NCI-H1092 treated with DMSO at 0.1 percent for 48 hours (cell line): Measurements from ENCODE around the gene TBX15.
A peak's percentile ranks its signal among the peaks of the same experiment; 100 is the strongest.

Experiments
- DNase-seq: peaks from one replicate; lab custom pipeline; 2025; lab: John Stamatoyannopoulos, UW

TBX15 gene

GRCh38 chr1:119001181-119002027, 13.3 kb upstream of the TBX15 start:
- no peak for DNase-seq

- no peak for DNase-seq
Measured at GRCh38 chr1:119000371-119001180, 12.4 kb upstream of the TBX15 start.

- DNase-seq = no peak
Measured at GRCh38 chr1:118999348-119000071, 11.4 kb upstream of the TBX15 start.

- no peak for DNase-seq
Measured at GRCh38 chr1:118998171-118998570, 10.0 kb upstream of the TBX15 start.

GRCh38 chr1:118997225-118997624, 9.1 kb upstream of the TBX15 start:
- no peak for DNase-seq

GRCh38 chr1:118995312-118996016, 7.3 kb upstream of the TBX15 start:
- DNase-seq = no peak

- DNase-seq = no peak
Measured at GRCh38 chr1:118993700-118994026, 5.5 kb upstream of the TBX15 start.

GRCh38 chr1:118992868-118993699, 4.9 kb upstream of the TBX15 start:
- DNase-seq = no peak

GRCh38 chr1:118992237-118992825, 4.2 kb upstream of the TBX15 start:
- no peak for DNase-seq

- no peak for DNase-seq
Measured at GRCh38 chr1:118991448-118991847, 3.3 kb upstream of the TBX15 start.

- DNase-seq = no peak
Measured at GRCh38 chr1:118990513-118991152, 2.5 kb upstream of the TBX15 start.

- DNase-seq = no peak
Measured at GRCh38 chr1:118989878-118990378, 1.8 kb upstream of the TBX15 start.

- DNase-seq = no peak
Measured at GRCh38 chr1:118989006-118989815, 1.1 kb upstream of the TBX15 start.

- DNase-seq = peak; percentile 15
Measured at GRCh38 chr1:118987468-118988185, 516 bp downstream of the TBX15 start.

GRCh38 chr1:118986555-118987467, 1.3 kb downstream of the TBX15 start:
- DNase-seq = no peak

GRCh38 chr1:118985640-118986554, 2.2 kb downstream of the TBX15 start:
- no peak for DNase-seq
